SK-N-SH (cell line): Measurements from ENCODE around the gene IFIT1B. TPM values are rescaled to one million over a fixed set of nuclear protein-coding genes. Genes with fewer than 3 reads are reported as not detected.

ENCODE experiments used
- CTCF ChIA-PET: fragments of 300-600, 350-600 bp; formaldehyde crosslinking; extraction: SDS; loops from one replicate; lab custom pipeline; 2021; lab: Yijun Ruan, JAX
- POLR2A ChIA-PET: fragments of 350-600 bp; sonication (Branson Sonifier 250); formaldehyde crosslinking; extraction: SDS; loops from one replicate; lab custom pipeline; 2020; ENCODE audit warnings: antibody characterized with exemption, inconsistent platforms; lab: Yijun Ruan, JAX
- DNase-seq: peaks from one replicate; pipeline ENCODE4 v3.0.0; 2012
- H2AFZ ChIP-seq: fragments of 200-600 bp; sonication (generic); 2 replicates; pipeline ENCODE4 v1.8.1; 2016; ENCODE audit warnings: antibody characterized with exemption, mild to moderate bottlenecking, low read depth
- H3F3A ChIP-seq: fragments of 200-600 bp; sonication (generic); replicated peaks from 2 replicates; pipeline ENCODE3; 2016; ENCODE audit warnings: antibody characterized with exemption, mild to moderate bottlenecking; ENCODE audit not compliant: insufficient read depth
- H3K27ac ChIP-seq, 2 experiments: fragments of 200-500 bp in 1 of 2; fragments of 200-600 bp in 1 of 2; sonication (Bioruptor generic) in 1 of 2; sonication (generic), shearing (Covaris generic) in 1 of 2; 2 replicates each; pipeline versions ENCODE4 v1.5.1 to v1.6.1; 2014 to 2016; ENCODE audit warnings: low read depth in 2 of 2, inconsistent platforms in 1 of 2, low read length in 1 of 2, mild to moderate bottlenecking in 1 of 2, mixed read lengths in 1 of 2
- H3K27me3 ChIP-seq: fragments of 200-600 bp; sonication (generic), shearing (Covaris generic); 2 replicates; pipeline ENCODE4 v1.6.1; 2016; ENCODE audit warnings: mixed run types; ENCODE audit not compliant: insufficient read depth
- H3K36me3 ChIP-seq, 2 experiments: fragments of 200-500 bp in 1 of 2; fragments of 200-600 bp in 1 of 2; sonication (Bioruptor generic) in 1 of 2; sonication (generic) in 1 of 2; replicated peaks in 1 of 2; 2 replicates each; pipeline versions ENCODE3 to v1.5.1; 2014 to 2016; ENCODE audit warnings: low read length in 1 of 2, mild to moderate bottlenecking in 1 of 2; ENCODE audit not compliant: insufficient read depth in 2 of 2, control insufficient read depth in 1 of 2
- H3K4me1 ChIP-seq, 2 experiments: fragments of 200-500 bp in 1 of 2; fragments of 200-600 bp in 1 of 2; sonication (Bioruptor generic) in 1 of 2; sonication (generic), shearing (Covaris generic) in 1 of 2; 2 replicates each; pipeline versions ENCODE4 v1.5.1 to v1.6.1; 2014 to 2016; ENCODE audit warnings: low read depth in 1 of 2, low read length in 1 of 2, mixed run types in 1 of 2; ENCODE audit not compliant: insufficient read depth in 2 of 2, control insufficient read depth in 1 of 2
- H3K4me2 ChIP-seq: fragments of 200-600 bp; sonication (generic), shearing (Covaris generic); 2 replicates; pipeline ENCODE4 v1.6.1; 2017; ENCODE audit warnings: mixed run types
- H3K4me3 ChIP-seq, 2 experiments: fragments of 200-500 bp in 1 of 2; fragments of 200-600 bp in 1 of 2; sonication (Bioruptor generic) in 1 of 2; sonication (generic), shearing (Covaris generic) in 1 of 2; 2 replicates each; pipeline versions ENCODE4 v1.5.1 to v1.8.1; 2014 to 2016; ENCODE audit warnings: low read depth in 2 of 2, inconsistent platforms in 1 of 2, low read length in 1 of 2, mild to moderate bottlenecking in 1 of 2, mixed read lengths in 1 of 2, moderate library complexity in 1 of 2
- H3K79me2 ChIP-seq: fragments of 200-600 bp; sonication (generic); 2 replicates; pipeline ENCODE4 v1.8.1; 2017; ENCODE audit warnings: mild to moderate bottlenecking; ENCODE audit not compliant: insufficient read depth
- H3K9ac ChIP-seq: fragments of 200-600 bp; sonication (generic); 2 replicates; pipeline ENCODE4 v1.6.1; 2017; ENCODE audit warnings: mixed run types
- H3K9me2 ChIP-seq: fragments of 200-600 bp; sonication (generic); 2 replicates; pipeline ENCODE4 v1.6.1; 2017; ENCODE audit warnings: mixed run types
- H3K9me3 ChIP-seq: fragments of 200-600 bp; sonication (generic); 2 replicates; pipeline ENCODE4 v1.6.1; 2017; ENCODE audit warnings: mixed run types, mild to moderate bottlenecking, moderate library complexity
- H4K20me1 ChIP-seq: fragments of 200-600 bp; sonication (generic); 2 replicates; pipeline ENCODE4 v1.6.1; 2017; ENCODE audit warnings: mild to moderate bottlenecking, mixed run types; ENCODE audit not compliant: insufficient read depth
- CHD2 ChIP-seq: fragments of 150-350 bp; IDR thresholded peaks from 2 replicates; pipeline ENCODE4 v1.6.1; 2018; ENCODE audit warnings: low read length; ENCODE audit not compliant: partially characterized antibody
- ELF1 ChIP-seq: IDR thresholded peaks from 2 replicates; pipeline ENCODE4 v1.4.0; 2012
- FOXM1 ChIP-seq: IDR thresholded peaks from 2 replicates; pipeline ENCODE4 v1.4.0; 2012; ENCODE audit warnings: low read depth, mild to moderate bottlenecking
- MEF2A ChIP-seq: IDR thresholded peaks from 2 replicates; pipeline ENCODE4 v1.4.0; 2012; ENCODE audit warnings: low read depth, borderline replicate concordance
- NFIC ChIP-seq: IDR thresholded peaks from 2 replicates; pipeline ENCODE4 v1.4.0; 2012; ENCODE audit warnings: borderline replicate concordance
- NRF1 ChIP-seq: IDR thresholded peaks from 2 replicates; pipeline ENCODE4 v1.6.1; 2012; ENCODE audit warnings: low read depth, mild to moderate bottlenecking, low read length
- POLR2AphosphoS5 ChIP-seq: IDR thresholded peaks from 2 replicates; pipeline ENCODE4 v1.6.1; 2012; ENCODE audit warnings: low read depth, low read length
- RAD21 ChIP-seq: IDR thresholded peaks from 2 replicates; pipeline ENCODE4 v1.6.1; 2012; ENCODE audit warnings: mild to moderate bottlenecking, low read length
- RCOR1 ChIP-seq: fragments of 150-350 bp; IDR thresholded peaks from 2 replicates; pipeline ENCODE4 v1.6.1; 2017; ENCODE audit warnings: antibody characterized with exemption, low read length
- RFX5 ChIP-seq: IDR thresholded peaks from 2 replicates; pipeline ENCODE4 v1.6.1; 2012; ENCODE audit warnings: mild to moderate bottlenecking, improper control_type of control experiment, low read length
- SIN3A ChIP-seq: IDR thresholded peaks from 2 replicates; pipeline ENCODE4 v1.6.1; 2012; ENCODE audit warnings: low read depth, mild to moderate bottlenecking, low read length, moderate library complexity, borderline replicate concordance
- SMC3 ChIP-seq: IDR thresholded peaks from 2 replicates; pipeline ENCODE4 v1.6.1; 2012; ENCODE audit warnings: low read depth, low read length, improper control_type of control experiment
- TCF12 ChIP-seq: IDR thresholded peaks from 2 replicates; pipeline ENCODE4 v1.4.0; 2012
- TEAD4 ChIP-seq: IDR thresholded peaks from 2 replicates; pipeline ENCODE4 v1.4.0; 2012; ENCODE audit warnings: mild to moderate bottlenecking, borderline replicate concordance; ENCODE audit not compliant: insufficient read depth
- YY1 ChIP-seq: IDR thresholded peaks from 2 replicates; pipeline ENCODE4 v1.4.0; 2012; ENCODE audit warnings: low read depth, mild to moderate bottlenecking
- WGBS: methylation state at CpG from one replicate; pipeline ENCODE4 v1.1.6; 2017; ENCODE audit warnings: low lambda C conversion rate; 5-methylcytosine and 5-hydroxymethylcytosine counted together
- polyA plus RNA-seq, 3 experiments: library from polyadenylated mRNA; depleted of rRNA; stranded (reverse); fragments of >200 nt; gene quantifications; 2 replicates each; pipeline ENCODE4 v1.2.3, GENCODE V29; 2012
- TF ChIP-seq, protein P1 (sequence below): IDR thresholded peaks from 2 replicates; pipeline ENCODE4 v1.4.0; 2012; ENCODE audit warnings: low read depth, borderline replicate concordance
- TF ChIP-seq, protein P2 (sequence below): IDR thresholded peaks from 2 replicates; pipeline ENCODE4 v1.4.0; 2012; ENCODE audit warnings: low read depth
- TF ChIP-seq, protein P3 (sequence below): fragments of 200-600 bp; sonication (generic); IDR thresholded peaks from 2 replicates; pipeline ENCODE4 v1.6.1; 2017; ENCODE audit warnings: antibody characterized with exemption, mild to moderate bottlenecking, moderate library complexity
- TF ChIP-seq, protein P4 (sequence below): IDR thresholded peaks from 2 replicates; pipeline ENCODE4; 2012

Gene IFIT1B
- polyA plus RNA-seq, 1 of the 3 experiments (the other 2 are of a cell fraction): 0.03 TPM

- Histone ChIP-seq H3K9me3 (no peaks in the 10 kb centered on the region), H3K4me3 (no peak overlapping the region), H4K20me1 (no peaks in the 10 kb centered on the region), H3K36me3 (no peaks in the 10 kb centered on the region), H3K27ac (no peak overlapping the region), H2AFZ (peak overlapping the region; percentile 53; the same call in 1 of the 2 replicates), H3K79me2 (no peaks in the 10 kb centered on the region), H3K4me2 (no peak overlapping the region), H3K27me3 (no peaks in the 10 kb centered on the region), H3K4me1 (peaks cover 2 to 13% of the 10 kb centered on the region in 2 experiments; a peak in 2 of 4 replicates), H3K9ac (no peak overlapping the region), H3K9me2 (no peaks in the 10 kb centered on the region), H3F3A (peaks cover 23% of the 10 kb centered on the region)
- no peak for DNase-seq
- CTCF ChIA-PET: interaction anchor here (0.7 to 2.5 kb wide), 17 partner anchors 10 to 171 kb away, joined by 3 to 17 read pairs (median 4); partner anchors contain the start of genes IFIT1B and IFIT5
- POLR2A ChIA-PET: interaction anchor here (0.6 kb wide), 1 partner anchor 88 kb away, joined by 6 read pairs; no protein-coding TSS in a partner anchor
- TF ChIP-seq CHD2 (no peak), NFIC (no peak), SIN3A (no peak), YY1 (no peak), RFX5 (no peak), TEAD4 (no peak), MEF2A (no peak), RCOR1 (no peak), NRF1 (no peak), RAD21 (no peak), SMC3 (no peak), TCF12 (no peak), ELF1 (no peak), FOXM1 (no peak), POLR2AphosphoS5 (no peak)
- TF ChIP-seq, protein P1, sequence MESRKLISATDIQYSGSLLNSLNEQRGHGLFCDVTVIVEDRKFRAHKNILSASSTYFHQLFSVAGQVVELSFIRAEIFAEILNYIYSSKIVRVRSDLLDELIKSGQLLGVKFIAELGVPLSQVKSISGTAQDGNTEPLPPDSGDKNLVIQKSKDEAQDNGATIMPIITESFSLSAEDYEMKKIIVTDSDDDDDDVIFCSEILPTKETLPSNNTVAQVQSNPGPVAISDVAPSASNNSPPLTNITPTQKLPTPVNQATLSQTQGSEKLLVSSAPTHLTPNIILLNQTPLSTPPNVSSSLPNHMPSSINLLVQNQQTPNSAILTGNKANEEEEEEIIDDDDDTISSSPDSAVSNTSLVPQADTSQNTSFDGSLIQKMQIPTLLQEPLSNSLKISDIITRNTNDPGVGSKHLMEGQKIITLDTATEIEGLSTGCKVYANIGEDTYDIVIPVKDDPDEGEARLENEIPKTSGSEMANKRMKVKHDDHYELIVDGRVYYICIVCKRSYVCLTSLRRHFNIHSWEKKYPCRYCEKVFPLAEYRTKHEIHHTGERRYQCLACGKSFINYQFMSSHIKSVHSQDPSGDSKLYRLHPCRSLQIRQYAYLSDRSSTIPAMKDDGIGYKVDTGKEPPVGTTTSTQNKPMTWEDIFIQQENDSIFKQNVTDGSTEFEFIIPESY: no peak
- TF ChIP-seq, protein P2, sequence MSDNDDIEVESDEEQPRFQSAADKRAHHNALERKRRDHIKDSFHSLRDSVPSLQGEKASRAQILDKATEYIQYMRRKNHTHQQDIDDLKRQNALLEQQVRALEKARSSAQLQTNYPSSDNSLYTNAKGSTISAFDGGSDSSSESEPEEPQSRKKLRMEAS: no peak
- TF ChIP-seq, protein P3, sequence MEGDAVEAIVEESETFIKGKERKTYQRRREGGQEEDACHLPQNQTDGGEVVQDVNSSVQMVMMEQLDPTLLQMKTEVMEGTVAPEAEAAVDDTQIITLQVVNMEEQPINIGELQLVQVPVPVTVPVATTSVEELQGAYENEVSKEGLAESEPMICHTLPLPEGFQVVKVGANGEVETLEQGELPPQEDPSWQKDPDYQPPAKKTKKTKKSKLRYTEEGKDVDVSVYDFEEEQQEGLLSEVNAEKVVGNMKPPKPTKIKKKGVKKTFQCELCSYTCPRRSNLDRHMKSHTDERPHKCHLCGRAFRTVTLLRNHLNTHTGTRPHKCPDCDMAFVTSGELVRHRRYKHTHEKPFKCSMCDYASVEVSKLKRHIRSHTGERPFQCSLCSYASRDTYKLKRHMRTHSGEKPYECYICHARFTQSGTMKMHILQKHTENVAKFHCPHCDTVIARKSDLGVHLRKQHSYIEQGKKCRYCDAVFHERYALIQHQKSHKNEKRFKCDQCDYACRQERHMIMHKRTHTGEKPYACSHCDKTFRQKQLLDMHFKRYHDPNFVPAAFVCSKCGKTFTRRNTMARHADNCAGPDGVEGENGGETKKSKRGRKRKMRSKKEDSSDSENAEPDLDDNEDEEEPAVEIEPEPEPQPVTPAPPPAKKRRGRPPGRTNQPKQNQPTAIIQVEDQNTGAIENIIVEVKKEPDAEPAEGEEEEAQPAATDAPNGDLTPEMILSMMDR: no peak
- TF ChIP-seq, protein P4, sequence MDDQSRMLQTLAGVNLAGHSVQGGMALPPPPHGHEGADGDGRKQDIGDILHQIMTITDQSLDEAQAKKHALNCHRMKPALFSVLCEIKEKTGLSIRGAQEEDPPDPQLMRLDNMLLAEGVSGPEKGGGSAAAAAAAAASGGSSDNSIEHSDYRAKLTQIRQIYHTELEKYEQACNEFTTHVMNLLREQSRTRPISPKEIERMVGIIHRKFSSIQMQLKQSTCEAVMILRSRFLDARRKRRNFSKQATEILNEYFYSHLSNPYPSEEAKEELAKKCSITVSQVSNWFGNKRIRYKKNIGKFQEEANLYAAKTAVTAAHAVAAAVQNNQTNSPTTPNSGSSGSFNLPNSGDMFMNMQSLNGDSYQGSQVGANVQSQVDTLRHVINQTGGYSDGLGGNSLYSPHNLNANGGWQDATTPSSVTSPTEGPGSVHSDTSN: no peak
- 74% methylated on average over 2 of the region's 2 CpGs for WGBS
Observed at GRCh38 chr10:89388806-89389205, 10.9 kb downstream of the IFIT1B start.
